Fibroblast of lung (primary cell): ENCODE measurements around the gene KIR3DL2. TPM values are rescaled to one million over a fixed set of nuclear protein-coding genes. Genes with fewer than 3 reads are reported as not detected.
"Not testable (repeated sequence)": the region's sequence is repeated elsewhere in the genome, so short reads cannot be mapped to it uniquely, and the experiment has no call there.

Experiments
- DNase-seq, 2 donors: peaks; one replicate each; pipeline versions ENCODE4 v3.0.0 to v3.0.0-alpha.2; 2010; ENCODE audit warnings: low read depth in 2 of 2
- H2AFZ ChIP-seq: 2 replicates; pipeline ENCODE4 v1.5.1; 2012; ENCODE audit warnings: low read length, control low read depth, inconsistent platforms
- H3K27ac ChIP-seq: 2 replicates; pipeline ENCODE4 v1.5.1; 2011; ENCODE audit warnings: low read length, control low read depth; ENCODE audit not compliant: insufficient read depth
- H3K27me3 ChIP-seq: 2 replicates; pipeline ENCODE4 v1.5.1; 2011; ENCODE audit warnings: mild to moderate bottlenecking, low read length; ENCODE audit not compliant: control insufficient read depth, insufficient read depth
- H3K36me3 ChIP-seq: 2 replicates; pipeline ENCODE4 v1.5.1; 2011; ENCODE audit warnings: low read length; ENCODE audit not compliant: control insufficient read depth, insufficient read depth
- H3K4me1 ChIP-seq: 2 replicates; pipeline ENCODE4 v1.5.1; 2011; ENCODE audit warnings: low read length; ENCODE audit not compliant: control insufficient read depth, insufficient read depth; ENCODE audit errors: extremely low read depth
- H3K4me2 ChIP-seq: 2 replicates; pipeline ENCODE4 v1.5.1; 2011; ENCODE audit warnings: low read length, control low read depth; ENCODE audit not compliant: insufficient read depth; ENCODE audit errors: extremely low read depth
- H3K4me3 ChIP-seq, 4 experiments: fragments of 200-600 bp in 1 of 4; sonication (generic) in 1 of 4; replicated peaks in 1 of 4; 2 replicates each; pipeline ENCODE4 v1.5.1; 2011 to 2016; ENCODE audit warnings: low read length in 4 of 4, low read depth in 3 of 4, mild to moderate bottlenecking in 3 of 4, control low read depth in 2 of 4, inconsistent platforms in 1 of 4, mixed read lengths in 1 of 4; ENCODE audit not compliant: insufficient read depth in 1 of 4; ENCODE audit errors: control extremely low read depth in 1 of 4
- H3K79me2 ChIP-seq: 2 replicates; pipeline ENCODE4 v1.5.1; 2012; ENCODE audit warnings: mild to moderate bottlenecking, low read length, inconsistent platforms; ENCODE audit not compliant: control insufficient read depth, insufficient read depth
- H3K9ac ChIP-seq: 2 replicates; pipeline ENCODE4 v1.5.1; 2011; ENCODE audit warnings: mild to moderate bottlenecking, low read length, control low read depth; ENCODE audit not compliant: insufficient read depth
- H3K9me3 ChIP-seq: 2 replicates; pipeline ENCODE4 v1.5.1; 2012; ENCODE audit warnings: low read depth, low read length; ENCODE audit not compliant: control insufficient read depth, insufficient read depth
- H4K20me1 ChIP-seq: 2 replicates; pipeline ENCODE4 v1.5.1; 2011; ENCODE audit warnings: low read length; ENCODE audit not compliant: control insufficient read depth, insufficient read depth; ENCODE audit errors: extremely low read depth
- CTCF ChIP-seq, 2 donors: IDR thresholded peaks in 1 of 2; conservative IDR thresholded peaks in 1 of 2; 1 replicate in 1 of 2; 2 replicates in 1 of 2; pipeline ENCODE4 v1.5.1; 2011 to 2012; ENCODE audit warnings: low read length in 2 of 2, control low read depth in 1 of 2, inconsistent platforms in 1 of 2, low read depth in 1 of 2, mild to moderate bottlenecking in 1 of 2
- EZH2 ChIP-seq: IDR thresholded peaks from 2 replicates; pipeline ENCODE4 v1.5.1; 2012; ENCODE audit warnings: low read length, control low read depth, mild to moderate bottlenecking; ENCODE audit errors: missing control alignments
- polyA plus RNA-seq, 2 donors: library from polyadenylated mRNA; depleted of rRNA in 1 of 2; stranded (reverse) in 1 of 2; unstranded in 1 of 2; fragments of >200 nt; gene quantifications; 2 replicates each; pipeline ENCODE4 v1.2.1, GENCODE V29; 2011 to 2012; ENCODE audit warnings: missing spikeins in 1 of 2
- total RNA-seq: library from RNA; depleted of rRNA; stranded (reverse); fragments of >200 nt; gene quantifications from 2 replicates; pipeline ENCODE4 v1.2.1, GENCODE V29; 2014

The KIR3DL2 gene
- total and polyA plus RNA-seq, 2 donors (not counting 1 experiment from before 2014, with no cell fraction given) = not detected

GRCh38 chr19:54804571-54804970, 45.7 kb upstream of the KIR3DL2 start:
- Histone ChIP-seq H3K4me2 (no peak overlapping the region), H3K9me3 (no peaks in the 10 kb centered on the region), H3K9ac (no peak overlapping the region), H2AFZ (no peak overlapping the region), H3K36me3 (no peaks in the 10 kb centered on the region), H3K27me3 (no peaks in the 10 kb centered on the region), H3K27ac (no peak overlapping the region), H4K20me1 (no peaks in the 10 kb centered on the region), H3K4me1 (no peaks in the 10 kb centered on the region), H3K79me2 (no peaks in the 10 kb centered on the region), H3K4me3 (no peak overlapping the region)
- DNase-seq = no peak
- TF ChIP-seq EZH2 = no peak
- no peak for TF ChIP-seq CTCF (conservative IDR thresholded peaks at IDR 0.05 in 1 of 2, IDR thresholded peaks at IDR 0.05 in 1 of 2; ENCODE audit: low read depth in 1 of 2, low read length in 2 of 2)

- H3K27ac ChIP-seq = no peak overlapping the region
- TF ChIP-seq EZH2 = no peak
- no peak for TF ChIP-seq CTCF (conservative IDR thresholded peaks at IDR 0.05 in 1 of 2, IDR thresholded peaks at IDR 0.05 in 1 of 2; ENCODE audit: low read depth in 1 of 2, low read length in 2 of 2)
- no peaks in the 10 kb centered on the region for H4K20me1 ChIP-seq
- no peaks in the 10 kb centered on the region for H3K4me1 ChIP-seq
- no peaks in the 10 kb centered on the region for H3K79me2 ChIP-seq
- H3K36me3 ChIP-seq = no peaks in the 10 kb centered on the region
- no peak overlapping the region for H3K4me2 ChIP-seq
- H3K9me3 ChIP-seq = no peaks in the 10 kb centered on the region
- H2AFZ ChIP-seq = no peak overlapping the region
- DNase-seq = no peak
- no peaks in the 10 kb centered on the region for H3K27me3 ChIP-seq
- H3K9ac ChIP-seq = no peak overlapping the region
- no peak overlapping the region for H3K4me3 ChIP-seq
Observed at GRCh38 chr19:54805665-54806515, 44.4 kb upstream of the KIR3DL2 start.

- no peak overlapping the region for H2AFZ ChIP-seq
- no peaks in the 10 kb centered on the region for H3K4me1 ChIP-seq
- no peak overlapping the region for H3K4me3 ChIP-seq
- no peak overlapping the region for H3K27ac ChIP-seq
- H3K9ac ChIP-seq = no peak overlapping the region
- H3K36me3 ChIP-seq = no peaks in the 10 kb centered on the region
- no peak for DNase-seq
- TF ChIP-seq CTCF (conservative IDR thresholded peaks at IDR 0.05 in 1 of 2, IDR thresholded peaks at IDR 0.05 in 1 of 2; ENCODE audit: low read depth in 1 of 2, low read length in 2 of 2) (no peak), EZH2 (no peak)
- H3K27me3 ChIP-seq = no peaks in the 10 kb centered on the region
- no peak overlapping the region for H3K4me2 ChIP-seq
- H3K9me3 ChIP-seq = no peaks in the 10 kb centered on the region
- no peaks in the 10 kb centered on the region for H3K79me2 ChIP-seq
- H4K20me1 ChIP-seq = no peaks in the 10 kb centered on the region
Observed at GRCh38 chr19:54806516-54806838, 43.8 kb upstream of the KIR3DL2 start.

- H3K9ac ChIP-seq, H4K20me1 ChIP-seq, DNase-seq, H3K4me1 ChIP-seq, H3K4me2 ChIP-seq, H3K27me3 ChIP-seq, H2AFZ ChIP-seq, H3K4me3 ChIP-seq, H3K27ac ChIP-seq, H3K9me3 ChIP-seq, H3K36me3 ChIP-seq, H3K79me2 ChIP-seq: not testable (repeated sequence)
Observed at GRCh38 chr19:54814571-54814970, 35.7 kb upstream of the KIR3DL2 start.

- not testable (repeated sequence) for H3K4me2 ChIP-seq, H3K36me3 ChIP-seq, H3K79me2 ChIP-seq, H3K27ac ChIP-seq, H4K20me1 ChIP-seq, H3K4me3 ChIP-seq, H3K9me3 ChIP-seq, H3K9ac ChIP-seq, H3K27me3 ChIP-seq, DNase-seq, H3K4me1 ChIP-seq, H2AFZ ChIP-seq
Observed at GRCh38 chr19:54816251-54816650, 34.0 kb upstream of the KIR3DL2 start, which contains the start of gene KIR3DL1. Gene KIR3DL1 (plus strand): TSS chr19:54816468.
